Mesothelial cell of epicardium (in vitro differentiated cells): Measurements from ENCODE around the gene DCAF12. TPM values are rescaled to one million over a fixed set of nuclear protein-coding genes. Genes with fewer than 3 reads are reported as not detected.

Source experiments
- DNase-seq, 2 experiments: peaks; one replicate each; pipeline ENCODE4 v3.0.0; 2021; ENCODE audit warnings: low spot score in 2 of 2; ENCODE audit not compliant: unreplicated experiment in 2 of 2
- H3K27ac Mint-ChIP-seq: 2 replicates; pipeline ENCODE4 v1.8.0; 2021; ENCODE audit warnings: mixed read lengths
- H3K27me3 Mint-ChIP-seq: 2 replicates; pipeline ENCODE4 v1.8.0; 2021; ENCODE audit warnings: low read depth, mixed read lengths
- H3K36me3 Mint-ChIP-seq: 2 replicates; pipeline ENCODE4 v1.8.0; 2021; ENCODE audit warnings: mixed read lengths
- H3K4me1 Mint-ChIP-seq: 2 replicates; pipeline ENCODE4 v1.8.0; 2021; ENCODE audit warnings: mixed read lengths
- H3K4me3 Mint-ChIP-seq: 2 replicates; pipeline ENCODE4 v1.8.0; 2021; ENCODE audit warnings: mild to moderate bottlenecking, moderate library complexity, mixed read lengths
- H3K9me3 Mint-ChIP-seq: 2 replicates; pipeline ENCODE4 v1.8.0; 2021; ENCODE audit warnings: mixed read lengths
- total RNA-seq: library from RNA; stranded (reverse); gene quantifications from 3 replicates; pipeline ENCODE4 v1.2.1, GENCODE V29; 2021
- TF ChIP-seq, protein P1 (sequence below): fragments of 200-600 bp; sonication (generic); IDR thresholded peaks from one replicate; pipeline ENCODE4 v1.5.0; 2021; ENCODE audit warnings: antibody characterized with exemption; ENCODE audit not compliant: unreplicated experiment

The DCAF12 gene
- total RNA-seq, 1 donor from 2014 or later: 35.2 TPM

DNA sequence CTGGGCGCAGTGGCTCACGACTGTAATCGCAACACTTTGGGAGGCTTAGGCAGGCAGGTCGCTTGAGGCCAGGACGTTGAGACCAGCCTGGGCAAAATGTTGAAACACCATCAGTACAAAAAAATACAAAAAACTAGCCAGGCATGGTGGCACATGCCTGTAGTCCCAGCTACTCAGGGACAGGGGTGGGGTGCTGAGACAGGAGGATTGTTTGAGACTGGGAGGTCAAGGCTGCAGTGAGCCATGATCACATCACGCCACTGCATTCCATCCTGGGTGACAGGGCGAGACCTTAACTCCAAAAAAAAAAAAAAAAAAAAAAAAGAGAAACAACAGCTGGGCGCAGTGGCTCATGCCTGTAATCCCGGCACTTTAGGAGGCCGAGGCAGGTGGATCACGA lies 23.7 kb downstream of the DCAF12 start:
- H3K27me3 Mint-ChIP-seq: no peaks in the 10 kb centered on the region
- H3K27ac Mint-ChIP-seq: no peak overlapping the region
- DNase-seq: no peak
- H3K9me3 Mint-ChIP-seq: no peaks in the 10 kb centered on the region
- TF ChIP-seq, protein P1, sequence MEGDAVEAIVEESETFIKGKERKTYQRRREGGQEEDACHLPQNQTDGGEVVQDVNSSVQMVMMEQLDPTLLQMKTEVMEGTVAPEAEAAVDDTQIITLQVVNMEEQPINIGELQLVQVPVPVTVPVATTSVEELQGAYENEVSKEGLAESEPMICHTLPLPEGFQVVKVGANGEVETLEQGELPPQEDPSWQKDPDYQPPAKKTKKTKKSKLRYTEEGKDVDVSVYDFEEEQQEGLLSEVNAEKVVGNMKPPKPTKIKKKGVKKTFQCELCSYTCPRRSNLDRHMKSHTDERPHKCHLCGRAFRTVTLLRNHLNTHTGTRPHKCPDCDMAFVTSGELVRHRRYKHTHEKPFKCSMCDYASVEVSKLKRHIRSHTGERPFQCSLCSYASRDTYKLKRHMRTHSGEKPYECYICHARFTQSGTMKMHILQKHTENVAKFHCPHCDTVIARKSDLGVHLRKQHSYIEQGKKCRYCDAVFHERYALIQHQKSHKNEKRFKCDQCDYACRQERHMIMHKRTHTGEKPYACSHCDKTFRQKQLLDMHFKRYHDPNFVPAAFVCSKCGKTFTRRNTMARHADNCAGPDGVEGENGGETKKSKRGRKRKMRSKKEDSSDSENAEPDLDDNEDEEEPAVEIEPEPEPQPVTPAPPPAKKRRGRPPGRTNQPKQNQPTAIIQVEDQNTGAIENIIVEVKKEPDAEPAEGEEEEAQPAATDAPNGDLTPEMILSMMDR: no peak
- H3K4me1 Mint-ChIP-seq: no peaks in the 10 kb centered on the region
- H3K4me3 Mint-ChIP-seq: no peak overlapping the region
- H3K36me3 Mint-ChIP-seq: peaks cover 32% of the 10 kb centered on the region

DNA sequence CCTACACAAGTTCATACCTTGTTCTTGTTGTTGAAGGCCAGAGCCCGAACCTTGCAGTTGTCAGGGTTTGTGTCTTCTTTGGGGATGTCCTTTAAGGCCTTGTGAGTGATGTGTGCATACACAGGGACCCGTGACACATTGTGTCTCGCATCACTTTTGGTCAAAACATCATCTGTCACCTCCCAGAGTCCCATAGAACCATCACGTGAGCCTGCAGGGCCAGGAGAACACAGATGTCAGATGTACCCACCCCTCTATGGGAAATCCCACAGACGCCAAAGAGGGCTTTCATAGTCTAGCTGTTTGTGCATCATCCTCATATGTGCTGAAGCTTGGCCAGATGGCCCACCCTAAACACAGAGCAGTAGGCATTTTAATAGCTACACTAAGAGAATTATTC lies 28.2 kb downstream of the DCAF12 start:
- no peak for DNase-seq
- H3K27me3 Mint-ChIP-seq: no peaks in the 10 kb centered on the region
- H3K4me1 Mint-ChIP-seq: no peaks in the 10 kb centered on the region
- peaks cover 15% of the 10 kb centered on the region for H3K36me3 Mint-ChIP-seq
- H3K9me3 Mint-ChIP-seq: no peaks in the 10 kb centered on the region
- no peak overlapping the region for H3K4me3 Mint-ChIP-seq
- TF ChIP-seq, protein P1: no peak
- H3K27ac Mint-ChIP-seq: no peak overlapping the region

DNA sequence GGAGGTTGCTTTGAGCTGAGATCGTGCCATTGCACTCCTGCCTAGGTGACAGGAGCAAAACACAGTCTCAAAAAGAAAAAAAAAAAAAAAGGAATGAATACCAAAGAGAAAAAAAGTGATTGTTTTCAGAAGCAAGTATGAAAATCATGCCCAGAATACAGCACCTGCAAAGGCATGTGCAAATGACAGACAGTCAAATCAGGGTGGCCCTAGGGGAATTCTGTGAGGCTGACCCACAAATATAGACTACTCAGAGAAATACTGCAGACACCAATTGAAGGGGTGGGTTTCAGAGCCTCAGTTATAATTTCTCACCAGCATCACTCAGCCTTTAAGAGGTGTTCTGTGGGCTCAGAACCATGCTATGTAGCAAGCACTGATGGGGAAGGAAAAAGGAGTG lies 28.6 kb downstream of the DCAF12 start:
- H3K4me3 Mint-ChIP-seq: no peak overlapping the region
- H3K27me3 Mint-ChIP-seq: no peaks in the 10 kb centered on the region
- TF ChIP-seq, protein P1: no peak
- H3K4me1 Mint-ChIP-seq: no peaks in the 10 kb centered on the region
- H3K27ac Mint-ChIP-seq: no peak overlapping the region
- no peak for DNase-seq
- no peaks in the 10 kb centered on the region for H3K9me3 Mint-ChIP-seq
- peaks cover 20% of the 10 kb centered on the region for H3K36me3 Mint-ChIP-seq

DNA sequence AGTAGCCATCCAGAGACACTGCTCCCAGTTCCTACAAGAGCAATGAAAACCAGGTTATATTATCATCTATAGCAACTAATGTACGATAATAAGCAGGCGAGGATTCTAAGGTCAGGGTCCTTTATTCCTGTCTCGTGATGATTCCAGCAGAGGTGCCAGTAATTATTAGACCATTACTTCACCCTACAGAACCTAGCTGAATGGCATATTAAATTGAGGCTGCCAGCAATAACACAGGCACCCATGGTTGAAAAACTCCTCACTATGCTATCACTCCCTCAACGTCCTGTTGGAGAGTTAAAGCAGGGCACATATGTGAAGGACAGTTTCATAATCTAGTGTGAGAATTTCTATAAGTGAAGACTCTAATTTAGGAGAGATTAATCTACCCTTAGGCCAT lies 29.7 kb downstream of the DCAF12 start:
- H3K4me1 Mint-ChIP-seq: no peaks in the 10 kb centered on the region
- no peak overlapping the region for H3K27ac Mint-ChIP-seq
- no peaks in the 10 kb centered on the region for H3K27me3 Mint-ChIP-seq
- H3K9me3 Mint-ChIP-seq: no peaks in the 10 kb centered on the region
- peaks cover 24% of the 10 kb centered on the region for H3K36me3 Mint-ChIP-seq
- no peak for DNase-seq
- TF ChIP-seq, protein P1: no peak
- no peak overlapping the region for H3K4me3 Mint-ChIP-seq

DNA sequence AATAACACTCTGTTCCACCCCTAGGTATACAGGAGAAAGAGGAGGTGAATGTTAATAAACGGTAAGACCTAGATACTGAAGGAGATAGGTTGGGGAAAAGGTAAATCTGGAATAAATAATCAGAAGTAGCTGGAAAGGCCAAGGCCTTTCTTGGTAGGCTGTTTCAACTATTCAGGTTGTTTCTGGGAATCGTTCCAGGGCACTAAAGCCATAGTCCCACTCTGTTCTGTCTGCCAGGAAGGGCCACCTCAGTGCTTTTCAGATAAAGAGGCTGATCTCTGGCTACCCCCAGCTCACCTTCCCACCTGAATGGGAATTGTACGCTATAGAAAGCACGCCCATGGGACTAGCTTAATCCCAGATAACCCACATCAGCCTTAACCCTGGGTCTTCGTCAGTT lies 32.9 kb downstream of the DCAF12 start:
- Mint-ChIP-seq H3K27ac (no peak overlapping the region), H3K9me3 (no peaks in the 10 kb centered on the region), H3K4me1 (no peaks in the 10 kb centered on the region), H3K27me3 (no peaks in the 10 kb centered on the region), H3K36me3 (peaks cover 27% of the 10 kb centered on the region), H3K4me3 (no peak overlapping the region)
- TF ChIP-seq, protein P1: no peak
- DNase-seq: no peak

DNA sequence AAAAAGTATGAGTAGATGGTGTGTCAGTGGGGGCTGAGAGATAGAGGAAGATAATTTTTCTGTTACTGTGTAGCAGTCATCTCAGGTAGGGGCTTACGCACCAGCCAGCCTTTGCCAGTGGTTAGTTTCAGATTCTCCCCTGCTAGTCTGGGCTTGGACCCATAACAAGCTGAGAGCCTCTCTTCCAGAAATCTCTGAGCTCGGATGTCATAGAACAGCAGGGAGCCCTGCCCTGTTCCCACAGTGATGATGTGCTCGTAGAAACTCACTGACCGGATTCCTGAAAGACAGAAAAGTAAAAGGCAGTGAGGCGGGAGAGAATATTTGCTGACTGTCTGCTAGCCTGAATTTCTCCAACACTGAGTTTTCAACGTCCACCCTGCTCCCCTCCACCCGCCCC lies 37.2 kb downstream of the DCAF12 start:
- Mint-ChIP-seq H3K36me3 (peaks cover 22% of the 10 kb centered on the region), H3K27ac (no peak overlapping the region), H3K4me1 (no peaks in the 10 kb centered on the region), H3K9me3 (no peaks in the 10 kb centered on the region), H3K27me3 (no peaks in the 10 kb centered on the region), H3K4me3 (no peak overlapping the region)
- TF ChIP-seq, protein P1: no peak
- no peak for DNase-seq
